ENCODE results near the gene PADI4. TPM values are rescaled to one million over a fixed set of nuclear protein-coding genes. Genes with fewer than 3 reads are reported as not detected.

PADI4 gene
- total and polyA plus RNA-seq, 7 donors: 0.44 to 0.60 TPM; not detected in 5

DNA sequence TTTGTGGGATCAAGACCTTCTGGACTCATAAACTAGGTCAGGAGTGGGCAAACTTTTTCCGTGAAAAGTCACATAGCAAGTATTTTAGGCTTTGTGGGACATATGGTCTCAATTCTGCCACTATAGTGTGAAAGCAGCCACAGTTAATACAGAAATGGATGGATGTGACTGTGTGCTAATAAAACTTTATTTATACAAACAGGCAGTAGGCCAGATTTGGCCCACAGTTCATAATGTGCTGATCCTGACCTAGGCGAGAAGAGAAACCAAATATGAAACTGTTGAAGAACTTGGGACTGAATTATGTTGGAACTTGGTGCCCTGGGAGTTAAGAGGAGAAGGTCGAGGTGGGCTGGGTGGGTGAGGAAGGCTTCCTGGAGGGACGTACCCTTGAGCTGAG, 42.0 kb upstream of the PADI4 start:
- Histone ChIP-seq H3K27me3 (no peaks in the 10 kb centered on the region), H3K36me3 (no peaks in the 10 kb centered on the region), H3K4me3 (no peak overlapping the region), H3K27ac (no peak overlapping the region), H3K9me3 (no peaks in the 10 kb centered on the region), H3K4me1 (no peaks in the 10 kb centered on the region)
- WGBS, 2 donors: 89 to 90% methylated on average over 4 of the region's 4 CpGs
- TF ChIP-seq POLR2A (IDR thresholded peaks at IDR 0.05) (no peak), POLR2AphosphoS5 (IDR thresholded peaks at IDR 0.05) (no peak), EP300 (IDR thresholded peaks at IDR 0.05) (no peak)
- TF ChIP-seq, protein P1, sequence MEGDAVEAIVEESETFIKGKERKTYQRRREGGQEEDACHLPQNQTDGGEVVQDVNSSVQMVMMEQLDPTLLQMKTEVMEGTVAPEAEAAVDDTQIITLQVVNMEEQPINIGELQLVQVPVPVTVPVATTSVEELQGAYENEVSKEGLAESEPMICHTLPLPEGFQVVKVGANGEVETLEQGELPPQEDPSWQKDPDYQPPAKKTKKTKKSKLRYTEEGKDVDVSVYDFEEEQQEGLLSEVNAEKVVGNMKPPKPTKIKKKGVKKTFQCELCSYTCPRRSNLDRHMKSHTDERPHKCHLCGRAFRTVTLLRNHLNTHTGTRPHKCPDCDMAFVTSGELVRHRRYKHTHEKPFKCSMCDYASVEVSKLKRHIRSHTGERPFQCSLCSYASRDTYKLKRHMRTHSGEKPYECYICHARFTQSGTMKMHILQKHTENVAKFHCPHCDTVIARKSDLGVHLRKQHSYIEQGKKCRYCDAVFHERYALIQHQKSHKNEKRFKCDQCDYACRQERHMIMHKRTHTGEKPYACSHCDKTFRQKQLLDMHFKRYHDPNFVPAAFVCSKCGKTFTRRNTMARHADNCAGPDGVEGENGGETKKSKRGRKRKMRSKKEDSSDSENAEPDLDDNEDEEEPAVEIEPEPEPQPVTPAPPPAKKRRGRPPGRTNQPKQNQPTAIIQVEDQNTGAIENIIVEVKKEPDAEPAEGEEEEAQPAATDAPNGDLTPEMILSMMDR (IDR thresholded peaks at IDR 0.05): no peak
- no peak for DNase-seq
- intact Hi-C loops (cut with DNase I): no loop called here

DNA sequence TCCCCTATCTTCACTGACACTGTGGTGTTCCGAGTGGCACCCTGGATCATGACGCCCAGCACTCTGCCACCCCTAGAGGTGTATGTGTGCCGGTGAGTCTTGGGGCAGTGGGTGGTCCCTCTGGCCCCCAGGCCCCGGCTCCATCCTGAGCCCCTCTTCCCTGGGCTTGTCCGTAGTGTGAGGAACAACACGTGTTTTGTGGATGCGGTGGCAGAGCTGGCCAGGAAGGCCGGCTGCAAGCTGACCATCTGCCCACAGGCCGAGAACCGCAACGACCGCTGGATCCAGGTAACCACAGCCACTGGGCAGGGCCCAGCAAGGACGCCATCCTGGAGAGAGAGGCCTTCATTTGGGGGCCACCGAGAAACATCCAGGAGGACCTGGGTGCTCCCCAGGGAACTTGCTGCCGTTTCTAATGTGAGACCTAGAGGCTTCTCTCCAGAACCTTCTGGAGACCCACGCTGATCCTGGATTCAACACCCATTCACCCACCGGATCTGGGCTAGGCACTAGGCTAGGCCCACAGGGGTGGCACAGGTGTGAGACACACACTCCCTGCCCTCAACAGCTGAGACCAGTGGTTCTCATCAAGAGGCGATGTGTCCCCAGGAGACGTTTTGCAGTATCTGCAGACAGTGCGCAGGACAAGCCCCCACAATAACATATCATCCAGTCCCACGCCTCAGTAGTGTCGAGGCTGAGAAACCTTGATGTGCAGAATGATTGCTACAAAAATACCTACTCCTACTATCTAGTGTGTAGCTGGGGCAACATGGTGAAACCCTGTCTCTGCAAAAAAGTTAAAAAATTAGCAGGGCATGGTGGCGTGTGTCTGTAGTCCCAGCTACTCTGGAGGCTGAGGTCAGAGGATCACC, 36.9 kb upstream of the PADI4 start:
- no peak overlapping the region for H3K27ac ChIP-seq
- no peak overlapping the region for H3K4me3 ChIP-seq
- intact Hi-C loops (cut with DNase I): no loop called here
- H3K27me3 ChIP-seq: peaks cover 0 to 8% (median 0%) of the 10 kb centered on the region in 3 donors
- no peaks in the 10 kb centered on the region for H3K4me1 ChIP-seq
- DNase-seq: no peak
- no peaks in the 10 kb centered on the region for H3K9me3 ChIP-seq
- TF ChIP-seq, protein P1 (IDR thresholded peaks at IDR 0.05): no peak
- TF ChIP-seq POLR2AphosphoS5 (IDR thresholded peaks at IDR 0.05) (no peak), EP300 (IDR thresholded peaks at IDR 0.05) (no peak), POLR2A (IDR thresholded peaks at IDR 0.05) (no peak)
- H3K36me3 ChIP-seq: no peaks in the 10 kb centered on the region
- 92 to 93% methylated on average over 23 of the region's 23 CpGs for WGBS, 2 donors

DNA sequence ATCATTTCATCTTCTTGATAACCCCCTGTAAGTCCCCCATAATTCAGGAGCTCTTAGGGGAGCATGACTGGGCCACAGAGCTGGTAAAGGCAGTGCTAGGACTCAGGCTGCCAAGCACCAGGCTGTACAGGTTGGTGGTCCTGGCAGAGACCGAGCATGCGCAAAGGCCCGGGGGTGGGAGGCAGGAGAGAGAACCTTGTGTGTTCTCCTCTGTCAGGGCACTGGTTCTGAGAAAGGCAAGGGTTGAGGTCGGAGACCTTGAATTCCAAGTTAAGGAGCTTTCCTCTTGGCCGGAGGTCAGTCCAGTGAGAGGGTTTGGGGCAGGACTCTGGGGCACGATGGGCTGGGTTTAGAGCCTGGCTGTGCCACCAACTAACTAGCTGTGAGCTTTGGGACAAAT, 35.9 kb upstream of the PADI4 start:
- 92 to 93% methylated on average over 6 of the region's 6 CpGs for WGBS, 2 donors
- Histone ChIP-seq H3K4me1 (no peaks in the 10 kb centered on the region), H3K4me3 (no peak overlapping the region), H3K27ac (no peak overlapping the region), H3K27me3 (peaks cover 0 to 12% (median 0%) of the 10 kb centered on the region in 3 donors), H3K9me3 (no peaks in the 10 kb centered on the region), H3K36me3 (no peaks in the 10 kb centered on the region)
- no peak for TF ChIP-seq POLR2A (IDR thresholded peaks at IDR 0.05)
- TF ChIP-seq, protein P1 (IDR thresholded peaks at IDR 0.05): no peak
- TF ChIP-seq POLR2AphosphoS5 (IDR thresholded peaks at IDR 0.05): no peak
- no peak for TF ChIP-seq EP300 (IDR thresholded peaks at IDR 0.05)
- intact Hi-C loops (cut with DNase I): no loop called here
- DNase-seq: no peak

DNA sequence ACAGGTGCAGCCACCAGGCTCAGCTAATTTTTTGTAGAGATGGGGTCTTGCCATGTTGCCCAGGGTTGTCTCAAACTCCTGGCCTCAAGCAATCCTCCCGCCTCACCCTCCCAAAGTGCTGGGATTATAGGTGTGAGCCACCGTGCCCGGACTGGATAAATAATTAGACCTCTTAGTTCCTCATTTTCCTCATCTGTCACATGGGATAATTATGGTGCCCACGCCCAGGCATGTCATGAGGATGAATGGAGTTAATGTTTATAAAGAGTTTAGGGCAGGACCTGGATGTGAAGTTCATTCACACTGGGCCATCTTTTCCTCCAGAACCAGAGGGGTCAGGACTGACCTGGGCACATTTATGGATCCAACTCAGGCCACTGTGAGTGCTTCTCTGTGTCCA, 35.4 kb upstream of the PADI4 start:
- no peak for DNase-seq
- WGBS, 2 donors: 16 to 52% methylated on average over 4 of the region's 4 CpGs
- no peaks in the 10 kb centered on the region for H3K36me3 ChIP-seq
- intact Hi-C loops (cut with DNase I): no loop called here
- no peak for TF ChIP-seq POLR2AphosphoS5 (IDR thresholded peaks at IDR 0.05)
- TF ChIP-seq, protein P1 (IDR thresholded peaks at IDR 0.05): no peak
- no peak for TF ChIP-seq POLR2A (IDR thresholded peaks at IDR 0.05)
- TF ChIP-seq EP300 (IDR thresholded peaks at IDR 0.05): no peak
- H3K9me3 ChIP-seq: no peaks in the 10 kb centered on the region
- H3K27ac ChIP-seq: no peak overlapping the region
- no peak overlapping the region for H3K4me3 ChIP-seq
- H3K4me1 ChIP-seq: no peaks in the 10 kb centered on the region
- peaks cover 0 to 12% (median 0%) of the 10 kb centered on the region in 3 donors for H3K27me3 ChIP-seq
